ENCODE data around the gene DLGAP1. TPM values are rescaled to one million over a fixed set of nuclear protein-coding genes. Genes with fewer than 3 reads are reported as not detected.

The DLGAP1 gene
- total and polyA plus RNA-seq, 2 of the 8 experiments (the other 6 are each of a cell fraction or from before 2014, with no cell fraction given) = 11.8 to 16.9 TPM

DNA sequence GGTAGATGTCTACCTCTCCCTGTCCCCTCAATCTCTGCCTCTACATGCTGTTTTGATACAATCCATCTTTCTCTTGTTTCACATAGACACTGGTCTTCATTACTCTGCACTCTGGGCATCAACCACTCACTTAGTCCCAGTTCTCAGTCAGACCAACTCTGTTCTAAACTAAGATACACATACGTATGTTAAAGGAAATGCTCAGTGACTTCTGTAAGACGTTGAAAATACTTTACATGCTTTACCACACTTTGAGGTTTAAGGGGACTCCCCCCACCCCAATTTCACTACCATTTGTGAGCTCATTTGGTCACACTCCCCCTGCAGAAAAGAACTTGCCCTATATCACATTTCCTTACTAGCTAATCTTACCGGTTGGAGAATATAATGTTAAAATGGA lies 507.7 kb downstream of the DLGAP1 start (continued):
- TF ChIP-seq FOSL1 (IDR thresholded peaks at IDR 0.05; ENCODE audit: insufficient read depth, low read depth, low read length) (no peak), SP2 (IDR thresholded peaks at IDR 0.05; ENCODE audit: low read length) (no peak), ASH2L (IDR thresholded peaks at IDR 0.05; ENCODE audit: low read length) (no peak), MAFK (IDR thresholded peaks at IDR 0.05; ENCODE audit: low read depth, low read length) (no peak), EGR1 (IDR thresholded peaks at IDR 0.05; ENCODE audit: borderline replicate concordance, low read depth, low read length) (no peak), SP4 (IDR thresholded peaks at IDR 0.05; ENCODE audit: low read length) (no peak)
